ENCODE data around the gene HAO2. TPM values are rescaled to one million over a fixed set of nuclear protein-coding genes. Genes with fewer than 3 reads are reported as not detected.

HAO2 gene
- total RNA-seq, 2 donors from 2014 or later: not detected

- intact Hi-C loops (cut with DNase I): no loop called here
- 81 to 89% methylated on average over 2 of the region's 2 CpGs for WGBS, 2 donors
- H3K36me3 ChIP-seq (replicated peaks in 1 of 2; ENCODE audit: insufficient read depth in 1 of 2, low read depth in 2 of 2): no peaks in the 10 kb centered on the region
These were observed 46.4 kb downstream of the HAO2 start, which contains the start of gene HSD3B2 for GRCh38 chr1:119414950-119415349. Gene HSD3B2 (plus strand): TSS chr1:119415150. CDS start chr1:119415420, 270 bp downstream.

GRCh38 chr1:119416006-119416640, 47.5 kb downstream of the HAO2 start:
- Histone ChIP-seq H3K27ac (no peak overlapping the region), H3K4me1 (no peaks in the 10 kb centered on the region)
- intact Hi-C loops (cut with DNase I): no loop called here

More at GRCh38 chr1:119414950-119415349, 46.4 kb downstream of the HAO2 start, which contains the start of gene HSD3B2:
- Histone ChIP-seq H3K9me3 (no peaks in the 10 kb centered on the region), H3K27me3 (no peaks in the 10 kb centered on the region), H3K4me1 (no peaks in the 10 kb centered on the region), H3K27ac (no peak within 1 kb of the TSS), H3K4me3 (no peak within 1 kb of the TSS)
- no peak for TF ChIP-seq CTCF (IDR thresholded peaks at IDR 0.05)
- TF ChIP-seq POLR2A (IDR thresholded peaks at IDR 0.05): no peak
- DNase-seq: no peak
- ATAC-seq: no peak

GRCh38 chr1:119419109-119419508, 50.5 kb downstream of the HAO2 start:
- no peak for ATAC-seq
- TF ChIP-seq CTCF (IDR thresholded peaks at IDR 0.05) (no peak), POLR2A (IDR thresholded peaks at IDR 0.05) (no peak)

More at GRCh38 chr1:119416006-119416640, 47.5 kb downstream of the HAO2 start:
- WGBS, 2 donors: 63 to 69% methylated on average over 3 of the region's 3 CpGs
- DNase-seq: no peak
- no peak overlapping the region for H3K4me3 ChIP-seq
- no peak for TF ChIP-seq POLR2A (IDR thresholded peaks at IDR 0.05)
- TF ChIP-seq CTCF (IDR thresholded peaks at IDR 0.05): no peak
- H3K36me3 ChIP-seq (replicated peaks in 1 of 2; ENCODE audit: insufficient read depth in 1 of 2, low read depth in 2 of 2): no peaks in the 10 kb centered on the region
- no peak for ATAC-seq
- no peaks in the 10 kb centered on the region for H3K9me3 ChIP-seq
- no peaks in the 10 kb centered on the region for H3K27me3 ChIP-seq

GRCh38 chr1:119420638-119421037, 52.1 kb downstream of the HAO2 start:
- TF ChIP-seq CTCF (IDR thresholded peaks at IDR 0.05): no peak
- no peak for TF ChIP-seq POLR2A (IDR thresholded peaks at IDR 0.05)
- Histone ChIP-seq H3K27me3 (no peaks in the 10 kb centered on the region), H3K4me3 (no peak overlapping the region), H3K9me3 (no peaks in the 10 kb centered on the region), H3K27ac (no peak overlapping the region), H3K36me3 (replicated peaks in 1 of 2; ENCODE audit: insufficient read depth in 1 of 2, low read depth in 2 of 2) (no peaks in the 10 kb centered on the region), H3K4me1 (no peaks in the 10 kb centered on the region)
- no peak for DNase-seq
- ATAC-seq: no peak
- intact Hi-C loops (cut with DNase I): no loop called here

More at GRCh38 chr1:119419109-119419508, 50.5 kb downstream of the HAO2 start:
- no peak for DNase-seq
- H3K9me3 ChIP-seq: no peaks in the 10 kb centered on the region
- no peak overlapping the region for H3K4me3 ChIP-seq
- H3K4me1 ChIP-seq: no peaks in the 10 kb centered on the region
- H3K36me3 ChIP-seq (replicated peaks in 1 of 2; ENCODE audit: insufficient read depth in 1 of 2, low read depth in 2 of 2): no peaks in the 10 kb centered on the region
- whole genome bisulfite sequencing, 2 donors: 83 to 85% methylated on average over 5 of the region's 5 CpGs
- intact Hi-C loops (cut with DNase I): no loop called here
- no peak overlapping the region for H3K27ac ChIP-seq
- H3K27me3 ChIP-seq: no peaks in the 10 kb centered on the region

- Histone ChIP-seq H3K36me3 (replicated peaks in 1 of 2; ENCODE audit: insufficient read depth in 1 of 2, low read depth in 2 of 2) (no peaks in the 10 kb centered on the region), H3K4me3 (no peak overlapping the region), H3K27me3 (no peaks in the 10 kb centered on the region), H3K27ac (no peak overlapping the region), H3K4me1 (no peaks in the 10 kb centered on the region), H3K9me3 (no peaks in the 10 kb centered on the region)
- intact Hi-C loops (cut with DNase I): no loop called here
- TF ChIP-seq POLR2A (IDR thresholded peaks at IDR 0.05) (no peak), CTCF (IDR thresholded peaks at IDR 0.05) (no peak)
- DNase-seq (no peak), ATAC-seq (no peak)
These were observed 54.0 kb downstream of the HAO2 start for GRCh38 chr1:119422631-119423030.
